ENCODE data around the gene MRPL17. TPM values are rescaled to one million over a fixed set of nuclear protein-coding genes. Genes with fewer than 3 reads are reported as not detected.

Gene MRPL17
- total RNA-seq, 2 donors from 2014 or later, result 69.1 to 70.1 TPM

GRCh38 chr11:6655790-6656583 lies 27.2 kb downstream of the MRPL17 start, which contains the start of gene DCHS1:
DCHS1 (minus strand) TSS chr11:6655809; CDS start chr11:6641613, 14,196 bp downstream.
- ATAC-seq (peak; percentile 6 to 52), DNase-seq (ENCODE audit: low spot score) (no peak)
- Mint-ChIP-seq H3K27ac (no peak within 1 kb of the TSS), H3K9me3 (no peaks in the 10 kb centered on the region), H3K4me1 (ENCODE audit: low read depth in 2 of 2) (peaks cover 6 to 10% of the 10 kb centered on the region in 2 donors), H3K4me3 (peak within 1 kb of the TSS; percentile 77), H3K36me3 (no peaks in the 10 kb centered on the region), H3K27me3 (peaks cover 12 to 14% of the 10 kb centered on the region in 2 donors)

GRCh38 chr11:6655020-6655789 lies 27.9 kb downstream of the MRPL17 start:
- H3K27me3 Mint-ChIP-seq, result peaks cover 12 to 14% of the 10 kb centered on the region in 2 donors
- ATAC-seq (peak; percentile 58 to 61), DNase-seq (ENCODE audit: low spot score) (no peak)
- H3K9me3 Mint-ChIP-seq, result no peaks in the 10 kb centered on the region
- no peak overlapping the region for H3K4me3 Mint-ChIP-seq
- H3K27ac Mint-ChIP-seq, result no peak overlapping the region
- no peaks in the 10 kb centered on the region for H3K36me3 Mint-ChIP-seq
- peaks cover 6 to 10% of the 10 kb centered on the region in 2 donors for H3K4me1 Mint-ChIP-seq (ENCODE audit: low read depth in 2 of 2)

GRCh38 chr11:6654281-6655019 lies 28.7 kb downstream of the MRPL17 start:
- DNase-seq (ENCODE audit: low spot score) (no peak), ATAC-seq (peak in 1 of 2 donors; percentile 9)
- H3K36me3 Mint-ChIP-seq, result no peaks in the 10 kb centered on the region
- H3K4me3 Mint-ChIP-seq, result no peak overlapping the region
- peaks cover 12 to 14% of the 10 kb centered on the region in 2 donors for H3K27me3 Mint-ChIP-seq
- no peak overlapping the region for H3K27ac Mint-ChIP-seq
- no peaks in the 10 kb centered on the region for H3K9me3 Mint-ChIP-seq
- peaks cover 6 to 10% of the 10 kb centered on the region in 2 donors for H3K4me1 Mint-ChIP-seq (ENCODE audit: low read depth in 2 of 2)

GRCh38 chr11:6653656-6654055 lies 29.5 kb downstream of the MRPL17 start:
- Mint-ChIP-seq H3K27ac (no peak overlapping the region), H3K4me3 (no peak overlapping the region), H3K9me3 (no peaks in the 10 kb centered on the region), H3K36me3 (no peaks in the 10 kb centered on the region), H3K4me1 (ENCODE audit: low read depth in 2 of 2) (peaks cover 6 to 10% of the 10 kb centered on the region in 2 donors), H3K27me3 (peaks cover 12 to 14% of the 10 kb centered on the region in 2 donors)
- DNase-seq (ENCODE audit: low spot score), result no peak
- ATAC-seq, result no peak

GRCh38 chr11:6653097-6653496 lies 30.0 kb downstream of the MRPL17 start:
- no peaks in the 10 kb centered on the region for H3K36me3 Mint-ChIP-seq
- no peak overlapping the region for H3K27ac Mint-ChIP-seq
- peaks cover 12 to 14% of the 10 kb centered on the region in 2 donors for H3K27me3 Mint-ChIP-seq
- peaks cover 6 to 10% of the 10 kb centered on the region in 2 donors for H3K4me1 Mint-ChIP-seq (ENCODE audit: low read depth in 2 of 2)
- no peak overlapping the region for H3K4me3 Mint-ChIP-seq
- no peaks in the 10 kb centered on the region for H3K9me3 Mint-ChIP-seq
- no peak for DNase-seq (ENCODE audit: low spot score)
- ATAC-seq, result no peak

- ATAC-seq, result no peak
- Mint-ChIP-seq H3K27me3 (peaks cover 12 to 14% of the 10 kb centered on the region in 2 donors), H3K4me3 (no peak overlapping the region), H3K9me3 (no peaks in the 10 kb centered on the region), H3K4me1 (ENCODE audit: low read depth in 2 of 2) (peaks cover 6 to 10% of the 10 kb centered on the region in 2 donors), H3K36me3 (no peaks in the 10 kb centered on the region), H3K27ac (no peak overlapping the region)
- no peak for DNase-seq (ENCODE audit: low spot score)
Observed at GRCh38 chr11:6652182-6652581, 31.0 kb downstream of the MRPL17 start.

- Mint-ChIP-seq H3K27ac (no peak overlapping the region), H3K36me3 (no peaks in the 10 kb centered on the region), H3K27me3 (peaks cover under 1 to 2% of the 10 kb centered on the region in 2 donors), H3K4me1 (ENCODE audit: low read depth in 2 of 2) (peaks cover under 1 to 1% of the 10 kb centered on the region in 2 donors), H3K9me3 (no peaks in the 10 kb centered on the region), H3K4me3 (no peak overlapping the region)
- DNase-seq (ENCODE audit: low spot score) (no peak), ATAC-seq (no peak)
Observed at GRCh38 chr11:6650980-6651379, 32.2 kb downstream of the MRPL17 start.

- DNase-seq (ENCODE audit: low spot score), result no peak
- H3K4me1 Mint-ChIP-seq (ENCODE audit: low read depth in 2 of 2), result no peaks in the 10 kb centered on the region
- H3K27ac Mint-ChIP-seq, result no peak overlapping the region
- no peak for ATAC-seq
- no peaks in the 10 kb centered on the region for H3K9me3 Mint-ChIP-seq
- H3K4me3 Mint-ChIP-seq, result no peak overlapping the region
- H3K36me3 Mint-ChIP-seq, result no peaks in the 10 kb centered on the region
- no peaks in the 10 kb centered on the region for H3K27me3 Mint-ChIP-seq
Observed at GRCh38 chr11:6650104-6650503, 33.0 kb downstream of the MRPL17 start.

GRCh38 chr11:6648501-6648900 lies 34.6 kb downstream of the MRPL17 start:
- no peak for DNase-seq (ENCODE audit: low spot score)
- Mint-ChIP-seq H3K4me3 (no peak overlapping the region), H3K27me3 (no peaks in the 10 kb centered on the region), H3K36me3 (no peaks in the 10 kb centered on the region), H3K27ac (no peak overlapping the region), H3K9me3 (no peaks in the 10 kb centered on the region), H3K4me1 (ENCODE audit: low read depth in 2 of 2) (no peaks in the 10 kb centered on the region)
- ATAC-seq, result no peak

- DNase-seq (ENCODE audit: low spot score) (no peak), ATAC-seq (no peak)
- Mint-ChIP-seq H3K4me1 (ENCODE audit: low read depth in 2 of 2) (no peaks in the 10 kb centered on the region), H3K27me3 (no peaks in the 10 kb centered on the region), H3K4me3 (no peak overlapping the region), H3K27ac (no peak overlapping the region), H3K36me3 (no peaks in the 10 kb centered on the region), H3K9me3 (no peaks in the 10 kb centered on the region)
Observed at GRCh38 chr11:6647836-6648235, 35.3 kb downstream of the MRPL17 start.

GRCh38 chr11:6646918-6647679 lies 36.0 kb downstream of the MRPL17 start:
- Mint-ChIP-seq H3K4me3 (no peak overlapping the region), H3K4me1 (ENCODE audit: low read depth in 2 of 2) (no peaks in the 10 kb centered on the region), H3K27ac (no peak overlapping the region), H3K9me3 (no peaks in the 10 kb centered on the region), H3K36me3 (no peaks in the 10 kb centered on the region), H3K27me3 (no peaks in the 10 kb centered on the region)
- DNase-seq (ENCODE audit: low spot score) (no peak), ATAC-seq (peak; percentile 56 to 64)

GRCh38 chr11:6646576-6646917 lies 36.6 kb downstream of the MRPL17 start:
- Mint-ChIP-seq H3K36me3 (no peaks in the 10 kb centered on the region), H3K4me3 (no peak overlapping the region), H3K27me3 (no peaks in the 10 kb centered on the region), H3K27ac (no peak overlapping the region), H3K9me3 (no peaks in the 10 kb centered on the region), H3K4me1 (ENCODE audit: low read depth in 2 of 2) (no peaks in the 10 kb centered on the region)
- peak in 1 of 2 donors; percentile 33 for ATAC-seq
- no peak for DNase-seq (ENCODE audit: low spot score)

- Mint-ChIP-seq H3K9me3 (no peaks in the 10 kb centered on the region), H3K27me3 (no peaks in the 10 kb centered on the region), H3K36me3 (no peaks in the 10 kb centered on the region), H3K4me3 (no peak overlapping the region), H3K27ac (no peak overlapping the region), H3K4me1 (ENCODE audit: low read depth in 2 of 2) (no peaks in the 10 kb centered on the region)
- ATAC-seq (peak; percentile 66 to 70), DNase-seq (ENCODE audit: low spot score) (no peak)
Observed at GRCh38 chr11:6646071-6646470, 37.1 kb downstream of the MRPL17 start.
